Mucosa of gallbladder (tissue), 1 donor: ENCODE results near the gene FKBP7. TPM values are rescaled to one million over a fixed set of nuclear protein-coding genes. Genes with fewer than 3 reads are reported as not detected.
A peak's percentile ranks its signal among the peaks of the same experiment; 100 is the strongest.
"Not testable (repeated sequence)": the region's sequence is repeated elsewhere in the genome, so short reads cannot be mapped to it uniquely, and the experiment has no call there.

Experiments used
- DNase-seq: peaks from one replicate; pipeline ENCODE4 v3.0.0-alpha.2; 2020; ENCODE audit warnings: low spot score
- total RNA-seq: library from RNA; stranded (reverse); gene quantifications from one replicate; pipeline ENCODE4 v1.2.1, GENCODE V29; 2021
- donor health status: DM: no; HTN: no; CAD: no.

Gene FKBP7
- total RNA-seq, 1 donor from 2014 or later, result 9.1 TPM

DNA sequence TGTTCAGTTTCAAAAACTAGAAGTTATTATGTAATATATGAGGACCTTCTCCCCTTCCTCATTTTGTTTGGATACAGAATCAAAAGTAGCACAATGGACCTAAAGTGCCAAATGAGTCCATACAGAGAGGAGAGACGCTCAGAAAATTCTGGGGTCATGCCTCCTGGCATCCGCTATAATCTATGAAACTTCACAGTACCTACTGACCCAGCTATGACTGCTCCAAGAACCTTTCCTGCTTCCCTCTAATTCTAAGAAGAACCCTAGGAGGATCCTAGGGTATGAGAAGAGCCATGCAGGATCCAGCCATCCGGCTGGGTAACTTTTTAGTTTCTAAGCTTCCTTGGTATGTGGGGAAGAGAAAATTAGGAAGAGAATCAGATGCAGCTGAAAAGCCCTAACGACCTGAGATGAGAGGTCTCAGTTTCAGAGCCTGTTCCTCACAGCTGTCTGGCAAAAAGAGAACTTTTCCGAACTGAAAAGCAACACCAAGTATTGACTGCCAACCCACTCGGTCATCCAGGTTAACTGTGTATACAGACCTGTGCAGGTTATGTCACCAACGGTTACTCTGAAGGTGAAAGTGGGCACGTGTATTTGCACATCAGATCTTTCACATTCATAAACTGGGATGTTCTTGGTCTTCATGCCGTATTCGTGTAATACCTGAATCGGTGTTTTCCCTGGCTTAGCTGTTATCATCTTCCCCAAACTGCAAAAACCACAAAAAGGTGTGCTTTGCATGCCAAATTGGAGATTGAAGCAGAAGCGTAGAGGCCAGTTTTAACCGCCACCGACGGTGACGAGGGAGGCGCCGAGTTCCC lies 28.5 kb downstream of the FKBP7 start:
- no peak for DNase-seq

DNA sequence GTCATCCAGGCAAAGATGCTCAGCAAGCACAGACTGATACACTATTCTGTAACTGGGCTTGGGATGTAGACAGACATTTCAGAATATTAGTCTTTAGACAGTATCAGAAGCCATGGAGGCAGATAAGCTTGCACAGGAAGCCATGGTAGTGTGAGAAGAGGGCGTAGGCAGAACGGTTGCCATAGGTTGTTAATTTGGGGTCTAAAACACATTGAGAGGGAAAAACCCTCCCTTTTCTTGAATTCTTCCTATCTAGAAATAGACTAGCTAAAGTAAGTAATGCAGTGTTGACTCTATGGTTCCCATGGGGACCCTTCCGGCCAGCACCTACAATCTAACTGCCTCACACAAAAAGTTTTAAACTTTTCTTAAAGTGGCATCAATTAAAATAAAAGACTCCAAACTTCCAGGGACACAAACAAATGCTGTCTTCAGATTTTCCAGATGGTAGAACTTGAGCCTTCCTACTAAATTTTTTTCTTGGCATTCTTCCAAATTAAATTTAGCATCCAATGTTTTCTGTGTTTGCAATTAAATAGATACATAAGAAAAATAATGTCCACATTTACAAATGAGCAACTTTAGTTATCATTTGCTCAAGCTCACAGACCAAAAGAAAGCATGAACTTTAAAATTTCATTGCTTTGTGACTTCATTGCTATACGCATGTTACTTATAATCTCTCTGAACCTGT lies 29.3 kb downstream of the FKBP7 start:
- DNase-seq, result no peak

GRCh38 chr2:178441426-178441825 lies 37.0 kb downstream of the FKBP7 start:
- DNase-seq, result no peak

DNA sequence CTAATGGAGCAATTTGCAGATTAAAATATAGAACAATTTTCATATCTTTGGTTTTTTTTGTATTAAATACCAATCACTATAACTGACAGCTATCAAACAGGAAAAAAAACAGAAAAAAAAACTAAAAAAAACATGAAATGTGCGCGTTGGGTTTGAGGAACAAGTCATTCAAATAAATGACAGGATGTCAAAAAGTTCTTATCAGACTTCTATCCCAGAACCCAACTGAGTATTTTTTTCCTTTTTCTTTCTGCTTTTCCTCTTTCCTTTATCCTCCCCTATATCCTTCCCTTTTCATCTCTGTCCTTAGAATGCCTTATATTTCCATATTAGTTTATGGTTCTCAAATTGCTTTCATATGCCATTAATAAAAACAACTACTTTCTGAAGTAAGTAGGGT lies 41.7 kb downstream of the FKBP7 start:
- DNase-seq, result no peak

DNA sequence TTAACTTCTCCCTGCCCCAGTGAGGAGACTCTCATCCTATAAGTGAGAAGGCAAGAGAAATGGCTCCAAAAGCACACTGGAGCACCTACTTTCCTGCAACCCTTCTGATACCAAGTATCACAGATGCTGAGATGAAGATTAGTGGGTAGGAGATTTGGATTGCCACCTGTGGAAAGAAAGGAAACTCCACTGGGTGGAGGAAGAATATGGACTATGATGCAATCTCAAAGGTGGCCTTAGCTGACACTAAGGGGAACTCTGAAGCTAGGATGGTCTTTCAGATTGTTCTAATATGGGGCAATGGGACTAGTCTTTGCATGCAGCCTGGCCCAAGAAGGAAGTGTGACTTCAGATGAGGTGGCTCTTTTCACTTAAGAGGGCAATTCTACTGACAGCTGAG lies 49.1 kb downstream of the FKBP7 start:
- DNase-seq, result no peak

DNA sequence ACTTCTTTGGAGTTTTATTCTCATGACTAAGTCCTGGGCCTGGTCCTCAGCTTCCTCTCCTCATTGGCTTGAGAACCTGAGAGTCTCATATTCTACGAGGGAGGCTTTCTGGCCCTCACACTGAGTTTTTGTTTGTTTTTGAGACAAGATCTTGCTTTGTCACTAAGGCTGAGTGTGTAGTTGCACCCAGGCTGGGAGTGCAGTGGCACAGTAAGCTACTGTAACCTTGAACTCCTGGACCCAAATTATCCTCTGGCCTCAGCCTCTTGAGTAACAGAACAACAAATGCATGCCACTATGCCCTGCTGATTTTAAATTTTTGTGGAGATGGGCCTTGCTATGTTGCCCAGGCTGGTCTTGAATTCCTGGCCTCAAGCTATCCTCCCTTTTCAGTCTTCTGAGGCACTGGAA lies 50.0 kb downstream of the FKBP7 start:
- no peak for DNase-seq

DNA sequence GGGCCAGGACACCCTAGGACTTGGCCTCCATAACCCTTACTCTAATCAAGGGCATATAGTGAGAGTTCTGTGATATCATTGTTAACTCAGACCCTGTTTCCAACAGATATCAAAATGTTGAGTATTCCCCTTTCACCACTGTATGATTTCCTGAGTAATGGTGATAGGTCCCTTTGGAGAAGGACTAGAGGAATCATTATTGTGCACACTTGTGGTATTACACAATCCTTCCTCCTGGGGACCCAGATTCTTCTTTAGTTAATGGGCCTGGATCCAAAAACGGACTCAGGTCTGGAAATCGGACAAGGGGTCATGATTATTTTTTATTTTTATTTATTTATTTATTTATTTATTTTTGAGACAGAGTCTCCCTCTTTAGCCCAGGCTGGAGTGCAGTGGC lies 50.9 kb downstream of the FKBP7 start:
- no peak for DNase-seq

GRCh38 chr2:178426388-178426787 lies 52.0 kb downstream of the FKBP7 start:
- DNase-seq, result no peak

DNA sequence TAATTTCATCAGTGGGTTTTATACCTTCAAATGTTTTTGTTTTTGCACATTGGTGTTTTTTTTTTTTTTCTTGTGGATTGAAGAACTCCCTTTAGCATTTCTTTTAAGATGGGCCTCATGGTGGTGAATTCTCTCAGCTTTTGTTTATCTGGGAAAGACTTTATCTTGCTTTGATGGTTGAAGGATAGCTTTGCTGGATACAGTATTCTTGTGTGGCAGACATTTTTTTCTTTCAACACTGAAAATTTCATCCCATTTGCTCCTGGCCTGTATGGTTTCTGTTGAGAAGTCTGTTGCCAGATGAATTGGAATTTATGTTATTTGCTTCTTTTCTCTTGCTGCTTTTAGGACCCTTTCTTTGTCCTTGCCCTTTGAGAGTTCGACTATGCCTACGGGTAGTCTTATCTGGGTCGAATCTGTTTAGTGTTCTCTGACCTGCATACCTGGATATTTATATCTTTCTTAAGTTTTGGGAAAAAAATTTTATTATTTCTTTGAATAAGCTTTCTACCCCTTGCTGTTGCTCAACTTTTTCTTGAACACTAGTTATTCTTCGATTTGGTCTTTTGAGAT lies 53.1 kb downstream of the FKBP7 start:
- DNase-seq, result no peak

DNA sequence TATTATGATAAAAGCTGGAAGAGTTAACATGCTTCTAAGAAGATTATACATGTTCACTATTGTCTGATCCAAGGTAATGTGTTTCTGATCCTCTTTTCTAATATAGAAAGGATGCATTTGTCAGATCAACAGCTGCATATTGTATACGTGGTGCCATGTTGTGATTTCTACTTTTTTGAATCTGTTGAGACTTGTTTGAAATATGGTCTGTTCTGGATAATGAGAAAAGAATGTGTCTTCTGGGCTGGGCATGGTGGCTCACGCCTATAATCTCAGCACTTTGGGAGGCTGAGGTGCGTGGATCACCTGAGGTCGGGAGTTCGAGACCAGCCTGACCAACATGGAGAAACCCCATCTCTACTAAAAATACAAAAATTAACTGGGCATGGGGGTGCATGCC lies 54.7 kb downstream of the FKBP7 start:
- not testable (repeated sequence) for DNase-seq

- no peak for DNase-seq
Observed at GRCh38 chr2:178422097-178422496, 56.3 kb downstream of the FKBP7 start.

DNA sequence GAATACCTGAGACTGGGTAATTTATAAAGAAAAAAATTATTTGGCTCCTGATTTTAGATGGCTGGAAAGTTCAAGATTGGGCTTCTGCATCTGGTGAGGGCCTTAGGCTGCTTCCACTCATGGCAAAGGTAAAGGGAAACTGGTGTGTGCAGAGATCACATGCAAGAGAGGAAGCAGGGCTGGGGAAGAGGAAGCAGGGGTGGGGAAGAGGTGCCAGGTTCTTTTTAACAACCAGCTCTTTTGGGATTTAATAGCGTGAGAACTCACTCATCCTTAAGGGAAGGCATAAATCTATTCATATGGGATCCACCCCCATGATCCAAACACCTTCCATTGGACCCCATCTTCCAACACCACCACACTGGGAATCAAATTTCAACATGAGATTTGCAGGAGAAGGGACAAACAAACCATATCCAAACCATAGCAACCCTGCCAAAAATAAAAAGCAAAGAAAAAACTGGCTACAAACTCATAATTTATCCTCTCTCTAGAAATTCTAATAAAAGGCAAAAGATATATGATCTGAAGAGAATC lies 57.9 kb downstream of the FKBP7 start:
- DNase-seq, result no peak

- DNase-seq, result no peak
Observed at GRCh38 chr2:178419123-178419522, 59.3 kb downstream of the FKBP7 start.

GRCh38 chr2:178418426-178418825 lies 60.0 kb downstream of the FKBP7 start:
- no peak for DNase-seq

- DNase-seq, result no peak
Observed at GRCh38 chr2:178417916-178418315, 60.5 kb downstream of the FKBP7 start.

GRCh38 chr2:178415979-178416378 lies 62.4 kb downstream of the FKBP7 start:
- no peak for DNase-seq

DNA sequence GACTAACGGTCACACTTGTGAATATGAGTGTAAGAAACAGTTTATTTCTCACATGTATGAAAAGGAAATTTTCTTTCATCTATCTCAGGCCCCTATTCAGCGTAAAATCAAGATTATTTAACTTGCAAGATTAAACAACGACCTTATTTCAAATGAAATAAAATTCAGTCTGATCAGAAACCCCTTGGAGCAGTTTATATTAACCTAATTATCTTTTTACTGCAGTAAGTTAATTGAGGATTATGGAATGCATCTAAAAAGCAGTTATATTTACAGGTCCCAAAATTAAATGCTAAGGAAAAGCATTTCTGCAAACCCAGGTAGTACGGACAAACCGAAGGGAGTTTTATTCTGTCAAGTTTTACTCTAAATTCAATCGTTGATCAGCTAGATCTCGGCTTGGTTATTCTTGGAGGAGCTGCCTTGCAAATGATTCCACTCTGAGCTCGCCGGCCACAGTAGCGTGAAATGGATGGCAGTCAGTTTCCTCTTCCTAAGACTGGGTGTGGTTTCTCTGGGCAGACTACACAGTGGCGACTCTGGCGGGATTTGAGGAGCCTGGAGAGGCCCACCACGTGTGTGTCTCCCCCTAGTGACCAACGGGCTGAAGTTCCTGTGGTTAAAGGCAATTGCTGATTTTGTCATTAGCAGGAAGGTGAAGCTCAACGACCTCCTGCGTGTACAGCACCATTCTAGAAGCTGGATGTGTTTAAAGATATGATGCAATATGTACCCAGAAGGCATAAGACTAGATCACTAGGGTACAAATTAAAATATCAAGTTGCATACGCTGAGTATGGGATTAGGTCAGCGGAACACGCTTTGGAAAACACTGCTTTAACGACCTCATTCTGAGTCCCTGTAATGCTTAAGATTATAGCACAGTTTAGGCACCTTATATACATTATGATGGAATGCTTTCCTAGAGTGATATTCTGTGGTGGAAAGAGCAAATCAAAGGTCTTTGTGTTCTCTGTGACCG lies 63.8 kb downstream of the FKBP7 start:
- peak; percentile 89 for DNase-seq
